ENCODE data around the gene HTR1D.

HTR1D gene

DNA sequence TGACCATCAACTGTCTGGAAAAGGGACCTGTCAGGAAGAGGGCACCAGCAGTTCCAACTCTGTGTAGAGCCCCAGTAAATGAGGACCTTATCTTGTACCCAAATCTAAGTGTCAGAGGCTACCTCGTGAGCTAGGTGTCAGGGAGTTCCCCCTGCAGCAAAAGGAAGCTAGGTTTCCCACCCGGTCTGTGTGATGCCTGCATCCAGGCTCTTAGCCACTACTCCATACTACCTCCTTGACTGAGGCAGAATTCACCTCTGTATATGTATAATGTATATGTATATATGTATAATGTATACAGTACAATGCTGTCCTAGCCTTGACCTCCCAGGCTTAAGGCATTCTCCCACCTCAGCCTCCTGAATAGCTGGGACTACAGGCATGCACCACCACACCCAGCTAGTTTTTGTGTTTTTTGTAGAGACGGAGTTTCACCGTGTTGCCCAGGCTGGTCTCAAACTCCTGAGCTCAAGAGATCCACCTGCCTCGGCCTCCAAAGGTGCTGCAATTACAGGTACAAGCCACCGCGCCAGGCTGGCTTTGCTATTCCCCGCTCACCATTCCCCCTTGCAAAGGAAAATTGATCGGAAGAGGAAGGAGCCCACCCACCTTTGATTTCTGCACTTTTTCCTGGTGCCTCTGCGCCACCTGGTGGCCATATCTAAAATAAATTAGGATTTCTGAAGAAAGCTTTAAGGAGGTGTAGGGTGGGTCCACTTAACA, 32.9 kb downstream of the HTR1D start:
- peak; percentile 58 for DNase-seq (ENCODE audit: low spot score)

DNA sequence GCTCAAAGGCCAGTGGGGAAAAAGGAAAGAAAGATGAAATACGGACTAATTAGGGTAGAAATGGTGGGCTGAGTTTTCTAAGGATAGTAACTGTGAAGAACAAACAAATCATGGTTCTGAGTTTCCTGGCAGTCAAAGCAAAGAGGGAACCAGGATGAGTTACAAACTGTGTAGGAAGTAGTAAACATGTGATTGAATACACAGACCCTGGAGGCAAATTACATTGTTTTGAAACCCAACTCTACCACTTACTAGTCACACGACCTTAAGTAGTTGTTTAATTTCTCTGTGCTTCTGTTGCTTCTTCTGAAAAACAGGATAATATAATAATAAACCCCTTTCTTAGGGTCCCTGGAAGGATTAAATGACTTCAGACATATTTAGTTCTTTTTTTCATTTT, 37.4 kb downstream of the HTR1D start:
- DNase-seq (ENCODE audit: low spot score) = no peak

DNA sequence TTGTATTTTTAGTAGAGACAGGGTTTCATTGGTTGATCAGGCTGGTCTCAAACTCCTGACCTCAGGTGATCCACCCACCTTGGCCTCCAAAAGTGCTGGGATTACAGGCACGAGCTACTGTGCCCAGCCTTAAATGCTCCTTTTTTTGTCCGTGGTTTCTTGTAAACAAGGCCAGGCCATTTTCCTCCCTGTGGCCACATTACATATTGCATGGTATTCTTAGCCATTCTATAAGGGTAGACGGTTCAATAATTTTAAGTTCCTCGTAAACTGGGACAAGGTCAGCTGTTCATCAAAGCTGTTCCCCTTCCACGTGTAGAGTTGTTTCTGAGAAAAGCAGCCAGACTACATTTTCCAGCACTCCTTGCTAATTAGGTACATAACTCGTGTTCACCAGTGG, 38.4 kb downstream of the HTR1D start:
- DNase-seq (ENCODE audit: low spot score) = no peak

DNA sequence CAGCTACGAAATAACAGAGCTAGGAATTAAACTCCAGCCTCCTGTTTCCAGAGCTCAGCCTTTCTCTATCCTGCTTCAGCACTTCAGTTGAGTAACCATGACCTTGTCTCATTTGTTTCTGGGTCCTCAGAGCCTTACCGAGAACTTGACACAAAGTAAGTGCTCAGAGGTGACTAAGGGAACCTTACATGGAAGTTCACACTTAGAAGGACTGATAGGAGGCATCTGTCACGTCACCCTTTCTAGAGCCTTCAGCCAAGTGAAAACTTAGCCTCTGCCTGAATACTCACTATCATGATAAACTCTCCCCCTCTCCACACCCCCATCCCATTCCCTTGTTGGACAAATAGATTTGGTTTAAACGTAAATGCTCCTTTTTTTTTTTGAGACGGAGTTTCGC, 38.9 kb downstream of the HTR1D start:
- DNase-seq (ENCODE audit: low spot score) = no peak

DNA sequence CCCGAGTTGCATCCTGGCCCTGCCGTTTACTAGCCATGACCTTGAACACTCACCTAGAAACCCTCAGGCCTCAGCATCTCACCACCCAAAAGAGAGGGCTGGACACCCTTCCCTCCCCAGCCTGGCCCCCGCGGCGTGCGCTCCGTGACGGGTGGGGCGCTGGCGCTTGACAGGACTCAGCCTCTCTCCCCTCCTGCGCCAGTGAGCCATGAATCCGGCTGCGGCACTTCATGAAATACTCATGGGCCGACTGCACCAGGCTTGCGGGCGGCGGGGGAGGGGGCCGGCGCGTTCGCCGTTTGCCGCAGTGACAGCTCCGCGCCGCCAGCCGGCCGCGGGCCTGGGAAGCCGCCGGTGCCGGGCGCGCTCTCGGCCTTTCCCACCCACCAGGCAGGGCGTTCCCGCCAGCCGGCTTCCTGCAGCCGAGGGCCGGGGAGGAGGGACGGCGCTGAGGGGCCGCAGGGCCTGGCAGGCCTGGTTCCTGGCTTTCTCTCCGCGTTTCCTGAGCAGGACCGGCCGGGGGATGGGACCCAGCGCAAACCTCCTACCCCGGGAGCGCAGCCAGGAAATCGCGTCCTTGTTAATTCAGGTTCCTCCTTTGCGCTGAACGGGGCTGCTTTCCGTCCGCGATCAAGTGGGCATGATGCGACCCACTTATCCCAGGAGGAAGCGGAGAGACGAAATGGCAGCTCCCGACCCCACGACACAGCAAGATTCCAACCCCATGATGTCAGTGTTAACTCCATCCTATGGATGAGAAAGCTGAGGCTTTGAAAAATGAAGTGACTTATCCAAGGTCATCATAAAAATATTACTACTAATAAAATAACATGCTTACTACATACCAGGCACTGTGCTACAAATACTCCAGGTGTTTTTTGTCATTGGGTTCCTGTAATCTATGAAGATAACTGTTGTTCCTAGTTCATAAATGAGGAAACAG, 39.6 kb downstream of the HTR1D start:
- DNase-seq (ENCODE audit: low spot score) = peak; percentile 38

DNA sequence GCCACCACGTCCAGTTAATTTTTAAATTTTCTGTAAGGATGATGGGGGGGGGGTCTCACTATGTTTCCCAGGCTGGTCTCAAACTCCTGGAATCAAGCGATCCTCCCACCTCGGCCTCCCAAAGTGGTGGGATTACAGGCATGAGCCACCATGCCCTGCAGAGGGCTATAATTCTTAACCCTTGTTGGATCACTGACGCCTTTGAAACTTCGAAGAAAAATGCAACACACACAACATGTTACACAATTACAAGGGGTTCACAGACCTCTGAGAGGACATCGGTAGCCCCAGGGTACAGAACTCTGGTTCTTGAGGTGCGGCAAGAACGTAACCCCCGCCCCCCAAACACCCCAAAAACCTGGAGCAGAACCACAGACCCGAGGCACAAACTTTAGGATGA, 40.3 kb downstream of the HTR1D start:
- no peak for DNase-seq (ENCODE audit: low spot score)

DNA sequence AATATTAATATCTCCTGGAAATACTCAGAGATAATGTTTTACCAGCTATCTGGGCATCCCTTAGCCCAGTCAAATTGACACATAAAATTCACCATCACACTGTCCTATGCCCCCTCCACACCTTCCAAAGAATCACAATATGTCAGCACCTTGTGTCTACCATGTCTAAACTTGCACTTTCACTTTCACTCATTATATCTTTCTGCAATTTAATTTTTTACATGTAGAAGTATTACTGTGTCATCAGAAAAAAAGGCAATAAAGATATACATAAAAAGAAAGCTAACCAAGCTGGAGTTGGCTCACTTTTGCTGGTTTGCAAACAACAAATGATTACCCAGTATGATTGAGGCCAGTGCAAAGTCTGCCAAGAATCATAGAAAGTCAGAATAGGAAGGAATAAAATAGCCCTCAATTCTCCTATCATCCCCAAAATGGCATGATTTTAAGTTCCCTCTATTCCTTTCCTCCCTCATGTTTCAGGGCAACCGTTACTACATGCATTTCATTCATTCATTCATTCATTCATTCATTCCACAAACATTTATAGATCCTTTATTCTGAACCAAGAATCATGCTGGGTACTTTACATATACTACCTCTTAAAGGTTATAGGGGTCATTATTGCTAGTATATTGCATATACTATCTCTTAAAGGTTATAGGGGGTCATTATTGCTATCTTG, 42.7 kb downstream of the HTR1D start:
- DNase-seq (ENCODE audit: low spot score) = no peak

DNA sequence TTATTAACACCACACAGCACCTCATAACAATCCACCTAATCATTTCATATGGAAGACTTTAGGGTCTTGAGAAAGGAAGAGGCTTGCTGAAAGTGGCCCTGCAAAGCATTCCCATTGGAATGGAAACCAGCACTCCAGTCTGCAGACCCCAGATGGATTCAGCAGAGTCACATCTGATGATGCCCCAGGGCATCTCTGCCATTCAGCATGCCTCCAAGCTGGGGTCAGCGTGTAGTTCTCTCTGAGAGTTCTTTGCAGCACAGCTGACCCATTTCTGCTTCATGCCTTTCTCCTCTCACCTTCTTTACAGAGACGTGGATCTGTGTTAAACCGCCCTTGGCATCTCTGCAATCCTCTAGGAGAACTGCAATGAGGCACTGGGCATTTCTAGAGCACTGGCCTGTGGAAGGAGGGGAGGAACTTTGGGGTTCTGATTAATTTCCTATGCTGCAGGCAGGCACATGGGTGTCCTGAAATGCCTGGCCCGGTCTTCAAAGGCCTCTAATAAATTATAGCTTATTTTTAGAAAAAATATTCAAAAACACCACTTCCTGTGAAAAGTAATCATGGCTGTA, 46.0 kb downstream of the HTR1D start:
- DNase-seq (ENCODE audit: low spot score) = no peak

DNA sequence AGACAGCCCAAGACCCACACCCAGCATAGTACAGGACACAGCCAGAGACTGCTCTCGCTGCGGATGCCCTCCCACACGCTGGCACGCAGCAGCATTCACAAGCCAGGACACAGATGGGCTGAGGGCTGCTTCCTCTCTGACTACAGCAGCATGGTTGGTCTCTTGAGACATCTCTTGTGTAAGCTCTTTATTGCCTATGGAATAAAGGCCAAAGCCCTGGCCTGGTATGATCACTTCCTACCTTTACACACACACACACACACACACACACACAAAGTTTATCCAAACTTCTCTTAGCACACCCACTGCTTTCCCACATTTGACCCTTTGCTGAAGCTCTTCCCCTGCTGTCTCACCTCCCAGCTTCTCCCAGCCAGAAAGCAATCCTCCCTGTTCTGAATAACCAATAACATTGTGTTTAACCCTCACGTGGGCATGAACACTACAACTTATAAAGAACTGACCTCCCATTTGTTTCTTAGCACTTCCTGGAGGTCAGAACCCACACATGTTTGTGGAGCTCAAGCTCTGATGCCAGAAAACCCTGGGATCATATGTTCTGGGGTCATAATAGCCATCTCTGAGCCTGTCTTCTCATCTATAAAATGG, 47.5 kb downstream of the HTR1D start:
- DNase-seq (ENCODE audit: low spot score) = no peak

DNA sequence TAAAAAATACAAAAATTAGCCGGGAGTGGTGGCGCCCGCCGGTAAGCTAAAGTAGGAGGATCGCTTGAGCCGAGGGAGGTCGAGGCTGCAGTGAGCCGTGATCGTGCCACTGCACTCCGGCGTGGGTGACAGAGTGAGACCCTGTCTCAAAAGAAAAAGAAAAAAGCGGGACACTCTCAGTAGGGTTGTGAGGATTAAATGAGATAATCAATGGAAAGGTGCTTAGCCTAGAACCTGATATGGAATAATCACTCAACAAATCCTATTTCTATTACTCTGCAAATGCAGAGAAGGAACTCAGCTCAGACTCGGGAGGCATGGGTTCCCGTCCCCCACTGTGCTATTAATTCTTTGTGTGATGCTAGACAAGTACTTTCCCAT, 48.1 kb downstream of the HTR1D start:
- no peak for DNase-seq (ENCODE audit: low spot score)

DNA sequence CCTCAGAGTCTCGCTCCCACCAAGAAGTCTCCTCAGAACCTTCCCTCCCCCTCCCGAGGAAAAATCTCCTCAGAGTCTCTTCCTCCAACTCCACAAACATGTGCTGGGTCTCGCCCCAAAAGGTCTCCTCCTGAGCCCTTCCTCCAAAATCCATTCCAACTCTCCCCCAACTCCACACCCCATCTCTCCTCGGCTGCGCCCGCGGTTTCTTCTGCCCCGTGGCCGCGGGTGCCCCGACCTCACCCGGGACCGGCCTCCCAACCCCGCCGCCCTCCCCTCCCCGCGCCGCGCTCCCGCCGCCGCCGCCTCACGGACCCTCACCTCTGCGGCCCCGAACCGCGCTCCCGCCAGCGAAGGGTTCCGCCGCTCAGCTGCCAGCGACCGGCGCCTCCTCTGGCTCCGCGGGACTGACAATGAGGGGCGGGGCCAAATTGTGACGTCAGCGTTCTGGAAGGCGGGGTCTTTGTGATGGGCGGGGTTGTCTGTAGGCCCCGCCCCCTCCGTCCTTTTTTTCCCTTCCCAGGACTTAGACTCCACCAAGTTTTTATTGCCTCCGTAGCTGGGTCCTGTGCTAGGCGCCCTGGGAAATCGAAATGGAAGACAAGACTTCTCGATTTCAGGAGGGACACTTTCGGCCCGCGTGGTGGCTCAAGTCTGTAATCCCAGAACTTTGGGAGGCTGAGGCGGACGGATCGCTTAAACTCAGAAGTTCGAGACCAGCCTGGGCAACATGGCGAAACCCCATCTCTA, 48.7 kb downstream of the HTR1D start, which contains the start of gene LUZP1:
LUZP1 (minus strand) TSS at position 412 of the 750 bp plus-strand sequence.
- DNase-seq (ENCODE audit: low spot score) = peak; percentile 74

DNA sequence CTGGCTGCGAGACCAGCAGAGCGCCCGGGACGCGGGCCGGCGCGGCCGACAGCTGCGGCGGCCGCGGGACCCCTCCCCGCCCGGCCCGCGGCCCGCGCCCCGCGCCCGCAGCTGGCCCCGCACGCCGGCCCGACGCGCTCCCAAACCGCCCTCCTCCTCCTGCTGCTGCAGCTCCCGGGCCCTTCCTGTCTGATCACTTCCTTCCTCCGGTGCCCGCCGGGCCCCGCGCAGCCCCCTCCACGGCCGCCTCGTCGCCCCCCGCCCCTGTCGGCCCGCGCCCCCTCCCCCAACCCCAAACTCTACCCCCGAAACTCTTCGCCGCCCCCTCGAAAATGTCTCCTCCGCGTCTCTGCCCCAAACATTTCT, 49.2 kb downstream of the HTR1D start:
- DNase-seq (ENCODE audit: low spot score) = no peak

DNA sequence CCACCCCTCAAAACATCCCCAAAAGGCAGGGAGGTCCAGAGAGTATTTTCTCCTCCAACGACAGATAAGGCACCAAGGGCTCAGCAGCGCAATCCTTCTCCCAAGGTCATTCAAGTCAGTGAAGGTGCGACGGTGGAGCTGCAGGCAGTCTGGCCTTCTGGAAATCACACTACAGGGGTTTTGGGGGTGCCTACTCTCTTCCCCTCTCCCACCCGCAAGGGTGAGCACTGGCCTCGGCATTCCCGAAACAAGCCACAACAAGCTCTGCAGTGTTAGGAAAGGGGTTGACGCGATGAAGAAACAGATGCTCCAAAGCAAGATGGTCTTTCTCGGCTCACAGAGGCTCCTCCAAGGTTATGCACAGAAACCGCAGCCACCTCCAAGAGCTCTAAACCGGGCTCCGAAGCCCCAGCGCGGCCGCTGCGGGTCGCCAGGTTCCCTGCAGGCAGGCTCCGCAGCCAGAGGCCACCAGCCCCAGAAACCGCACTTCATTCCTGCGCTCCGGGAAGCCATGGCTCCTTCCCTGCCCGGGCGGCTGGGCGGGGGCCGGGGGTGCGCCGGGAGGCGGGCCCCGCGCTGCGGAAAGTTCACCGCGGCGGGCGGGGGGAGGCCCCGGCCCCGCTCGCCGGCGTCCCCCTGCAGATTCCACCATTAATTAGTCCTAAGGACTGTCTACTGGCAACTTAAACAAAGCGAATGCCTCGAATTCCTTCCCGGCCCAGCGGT, 49.8 kb downstream of the HTR1D start:
- DNase-seq (ENCODE audit: low spot score) = peak; percentile 38

DNA sequence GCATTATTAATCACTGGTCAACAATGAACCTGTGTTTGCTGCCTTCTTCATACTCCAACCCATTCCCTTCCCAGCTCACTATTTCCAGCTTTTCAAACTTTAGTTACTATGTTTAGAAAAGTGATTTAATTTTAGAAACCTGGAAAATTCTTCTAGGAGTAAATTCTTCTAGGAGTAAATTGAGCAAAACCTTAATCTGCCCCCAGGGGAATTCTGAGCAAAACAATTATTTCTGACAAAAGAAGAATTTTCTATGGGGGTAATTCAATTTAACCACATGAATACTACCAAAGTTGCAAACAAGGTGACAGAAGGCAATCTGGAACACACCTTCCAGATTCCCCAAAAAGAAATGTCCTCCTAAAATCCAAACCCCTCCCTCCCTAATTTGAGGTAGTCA, 50.4 kb downstream of the HTR1D start:
- no peak for DNase-seq (ENCODE audit: low spot score)

DNA sequence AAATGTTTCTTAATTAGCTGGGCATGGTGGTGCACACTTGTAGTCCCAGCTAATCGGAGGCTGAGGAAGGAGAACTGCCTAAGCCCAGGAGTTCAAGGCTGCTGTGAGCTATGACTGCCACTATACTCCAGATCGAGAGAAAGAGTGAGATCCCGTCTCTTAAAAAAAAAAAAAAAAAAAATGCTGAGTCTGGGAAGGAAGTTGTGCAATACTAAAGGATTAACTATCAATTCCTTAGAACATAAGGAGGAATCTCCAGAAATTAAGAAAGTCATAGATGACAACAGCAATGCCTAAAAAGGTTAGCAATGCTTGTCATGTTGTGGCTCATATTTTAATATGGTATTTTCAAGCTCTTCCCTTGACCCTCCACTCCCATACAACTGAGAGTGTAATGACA, 53.9 kb downstream of the HTR1D start:
- no peak for DNase-seq (ENCODE audit: low spot score)

DNA sequence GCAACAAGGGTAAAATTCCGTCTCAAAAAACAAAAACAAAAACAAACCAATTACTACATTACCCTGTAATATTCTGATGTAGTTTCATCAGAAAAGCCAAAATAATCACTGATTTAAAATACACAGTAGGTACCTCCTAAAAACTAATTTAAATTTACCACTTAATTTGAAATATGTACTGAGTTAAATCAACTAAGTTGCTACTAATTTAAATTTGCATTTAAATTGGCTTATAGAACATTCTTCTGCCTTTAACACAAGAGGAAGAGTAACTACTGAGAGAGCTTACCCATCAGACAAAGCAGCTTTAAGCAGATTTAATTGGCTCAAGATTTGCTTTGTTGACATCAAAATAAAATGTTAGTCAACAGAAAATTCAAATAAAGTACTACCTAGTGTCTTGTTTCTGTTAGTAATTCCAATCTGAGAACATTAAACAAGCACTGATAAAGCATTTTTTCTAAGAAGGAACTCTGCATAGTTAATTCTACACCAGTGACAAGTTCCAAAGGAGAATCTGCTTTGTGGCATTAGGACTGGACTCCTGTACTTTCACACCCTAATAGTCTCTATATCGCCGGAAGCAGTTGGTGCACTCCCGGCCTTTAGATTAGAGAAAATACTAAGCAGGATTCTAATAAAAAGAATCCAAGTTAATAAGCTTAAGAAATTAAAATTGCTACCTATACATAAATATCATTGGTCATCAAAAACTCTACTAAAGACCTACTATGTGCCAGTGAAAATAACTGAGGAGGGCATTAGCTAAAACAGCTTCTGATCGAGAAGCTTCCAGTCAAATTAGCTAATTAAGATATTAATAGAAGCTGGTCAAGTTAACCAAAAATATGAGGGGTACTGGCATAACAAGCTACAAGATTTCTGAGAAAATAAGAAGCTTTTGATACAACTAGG, 57.1 kb downstream of the HTR1D start:
- no peak for DNase-seq (ENCODE audit: low spot score)

DNA sequence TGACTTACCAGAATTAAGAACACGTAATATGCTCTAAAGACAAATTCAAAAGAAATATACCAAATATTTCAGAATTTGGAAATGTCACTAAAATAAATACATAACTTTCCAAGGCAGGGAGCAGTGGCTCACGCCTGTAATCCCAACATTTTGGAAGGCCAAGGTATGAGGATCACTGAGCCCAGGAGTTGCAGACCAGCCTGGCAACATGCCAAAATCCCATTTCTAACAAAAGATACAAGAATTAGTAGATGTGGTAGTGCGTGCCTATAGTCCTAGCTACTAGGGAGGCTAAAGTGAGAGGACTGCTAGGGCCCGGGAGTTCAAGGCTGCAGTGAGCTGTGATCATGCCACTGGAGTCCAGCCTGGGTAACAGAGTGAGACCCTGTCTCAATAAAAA, 60.4 kb downstream of the HTR1D start:
- no peak for DNase-seq (ENCODE audit: low spot score)

DNA sequence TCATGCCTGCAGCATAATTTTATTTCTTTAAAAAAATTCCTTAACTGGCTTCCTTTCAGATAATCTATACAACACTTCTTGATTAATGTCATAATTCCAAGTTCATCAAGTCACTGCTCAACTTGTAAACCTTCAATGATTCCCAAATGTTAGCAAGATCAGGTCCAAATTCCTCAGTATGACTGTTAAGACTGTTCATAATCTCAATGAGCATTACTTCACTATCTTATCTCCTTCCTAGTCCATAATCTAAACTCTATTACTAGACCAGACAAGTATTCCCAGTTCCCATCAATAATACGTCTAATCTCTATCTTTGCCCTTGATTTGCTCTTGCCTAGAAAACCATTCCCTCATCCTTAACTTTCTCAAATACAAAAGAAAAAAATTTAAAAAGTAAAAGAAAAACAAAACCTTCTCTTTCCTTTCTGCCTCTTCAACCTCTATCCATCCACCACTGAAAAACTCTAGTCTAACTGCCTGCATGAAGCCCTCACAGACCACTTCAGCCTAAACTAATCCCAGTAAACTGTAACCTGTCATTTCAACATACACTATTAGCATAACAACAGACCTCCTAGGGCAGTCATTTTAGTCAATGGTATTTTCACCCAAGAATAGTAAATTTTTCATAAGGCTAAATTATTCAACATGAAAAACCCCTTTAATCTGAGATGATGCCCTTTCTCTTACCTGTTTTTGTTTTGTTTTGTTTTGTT, 64.2 kb downstream of the HTR1D start:
- no peak for DNase-seq (ENCODE audit: low spot score)

All from SK-N-DZ (cell line).